ENCODE measurements around the gene AGPAT1. TPM values are rescaled to one million over a fixed set of nuclear protein-coding genes. Genes with fewer than 3 reads are reported as not detected.

Gene AGPAT1
- total RNA-seq, 6 donors from 2014 or later: 25.9 to 54.5 (median 32.6) TPM

- DNase-seq (no peak), ATAC-seq (ENCODE audit: low FRiP score in 2 of 2) (no peak)
- H3K36me3 ChIP-seq: peaks cover 7 to 36% (median 22%) of the 10 kb centered on the region in 4 donors
- no peak for TF ChIP-seq CTCF (IDR thresholded peaks at IDR 0.05)
- no peak for TF ChIP-seq POLR2A (IDR thresholded peaks at IDR 0.05)
- no peak for TF ChIP-seq EP300 (IDR thresholded peaks at IDR 0.05)
- TF ChIP-seq POLR2AphosphoS5 (IDR thresholded peaks at IDR 0.05): no peak
- H3K4me3 ChIP-seq: peak overlapping the region in 1 of 4 donors; percentile 80
- H3K27me3 ChIP-seq: no peaks in the 10 kb centered on the region
- H3K9me3 ChIP-seq: no peaks in the 10 kb centered on the region
- H3K27ac ChIP-seq: peak overlapping the region in 3 of 4 donors; percentile 18 to 97 (median 95)
- WGBS, 2 donors: 69 to 75% methylated on average over 10 of the region's 10 CpGs
- H3K4me1 ChIP-seq: peaks cover 41 to 63% (median 53%) of the 10 kb centered on the region in 4 donors
These were observed 4.0 kb upstream of the AGPAT1 start for GRCh38 chr6:32179766-32180405.

GRCh38 chr6:32178547-32179440 lies 2.9 kb upstream of the AGPAT1 start:
- DNase-seq: peak in 1 of 2 donors; percentile 94

GRCh38 chr6:32177788-32178546 lies 2.1 kb upstream of the AGPAT1 start, which contains the start of gene RNF5:
Gene RNF5, plus strand, starts transcription at chr6:32178405. Its CDS starts 107 bp downstream, at chr6:32178512.
- peak; percentile 97 for DNase-seq
- TF ChIP-seq CTCF (IDR thresholded peaks at IDR 0.05) (no peak), EP300 (IDR thresholded peaks at IDR 0.05) (no peak), POLR2A (IDR thresholded peaks at IDR 0.05) (peak in 2 of 4 donors; percentile 33 to 41), POLR2AphosphoS5 (IDR thresholded peaks at IDR 0.05) (peak; percentile 42 to 66)
- Histone ChIP-seq H3K4me3 (peak within 1 kb of the TSS; percentile 27 to 81 (median 70)), H3K9me3 (no peaks in the 10 kb centered on the region), H3K4me1 (peaks cover 34 to 60% (median 50%) of the 10 kb centered on the region in 4 donors), H3K27me3 (no peaks in the 10 kb centered on the region), H3K27ac (peak within 1 kb of the TSS; percentile 89 to 98 (median 96)), H3K36me3 (peaks cover 7 to 33% (median 20%) of the 10 kb centered on the region in 4 donors)
- 0 to 1% methylated on average over 31 to 33 of the region's 33 CpGs for WGBS, 2 donors
- ATAC-seq (ENCODE audit: low FRiP score in 2 of 2): peak; percentile 89 to 95

More at GRCh38 chr6:32178547-32179440, 2.9 kb upstream of the AGPAT1 start:
- Histone ChIP-seq H3K4me3 (peak overlapping the region; percentile 27 to 81 (median 70)), H3K27me3 (no peaks in the 10 kb centered on the region), H3K36me3 (peaks cover 7 to 36% (median 22%) of the 10 kb centered on the region in 4 donors), H3K9me3 (no peaks in the 10 kb centered on the region), H3K27ac (peak overlapping the region; percentile 89 to 98 (median 96)), H3K4me1 (peaks cover 38 to 60% (median 51%) of the 10 kb centered on the region in 4 donors)
- no peak for TF ChIP-seq CTCF (IDR thresholded peaks at IDR 0.05)
- WGBS, 2 donors: 2% methylated on average over 24 of the region's 24 CpGs
- no peak for ATAC-seq (ENCODE audit: low FRiP score in 2 of 2)

GRCh38 chr6:32177183-32177787 lies 1.4 kb upstream of the AGPAT1 start:
- H3K4me1 ChIP-seq: peaks cover 37 to 63% (median 51%) of the 10 kb centered on the region in 4 donors
- peak in 1 of 2 donors; percentile 47 for DNase-seq
- 0 to 2% methylated on average over 20 of the region's 20 CpGs for WGBS, 2 donors

More at GRCh38 chr6:32177183-32177787, 1.4 kb upstream of the AGPAT1 start:
- no peaks in the 10 kb centered on the region for H3K9me3 ChIP-seq
- H3K27ac ChIP-seq: peak overlapping the region; percentile 89 to 98 (median 96)
- H3K36me3 ChIP-seq: peaks cover 7 to 26% (median 17%) of the 10 kb centered on the region in 4 donors
- TF ChIP-seq POLR2A (IDR thresholded peaks at IDR 0.05) (peak in 3 of 4 donors; percentile 21 to 43 (median 24)), EP300 (IDR thresholded peaks at IDR 0.05) (no peak)
- no peaks in the 10 kb centered on the region for H3K27me3 ChIP-seq
- peak; percentile 44 to 60 for ATAC-seq (ENCODE audit: low FRiP score in 2 of 2)
- H3K4me3 ChIP-seq: peak overlapping the region in 3 of 4 donors; percentile 61 to 81 (median 80)

All from upper lobe of left lung (tissue), 6 donors.